H1 (cell line): Measurements from ENCODE around the gene FRAT2. TPM values are rescaled to one million over a fixed set of nuclear protein-coding genes. Genes with fewer than 3 reads are reported as not detected.

Source experiments
- CTCF ChIA-PET: fragments of 300-600 bp; sonication (Branson Sonifier 250); formaldehyde crosslinking; loops from one replicate; lab custom pipeline; 2021; ENCODE audit not compliant: partially characterized antibody; lab: Charles Lee
- POLR2A ChIA-PET: fragments of 300-600 bp; sonication (Branson Sonifier 250); formaldehyde crosslinking; loops from one replicate; lab custom pipeline; 2021; ENCODE audit warnings: inconsistent platforms; ENCODE audit not compliant: partially characterized antibody; lab: Charles Lee
- DNase-seq, 2 experiments: peaks; one replicate each; pipeline versions ENCODE4 v3.0.0 to v3.0.0-alpha.2; 2010 to 2022; ENCODE audit warnings: low spot score in 2 of 2, low read depth in 1 of 2, mixed read lengths in 1 of 2
- FAIRE-seq: peaks from 2 replicates; lab custom pipeline; 2011; peaks lifted over from hg19 to GRCh38; lab: Jason Lieb, UNC
- H2AFZ ChIP-seq: 2 replicates; pipeline ENCODE4 v1.8.1; 2012; ENCODE audit warnings: low read length, inconsistent platforms
- H2AK5ac ChIP-seq: 2 replicates; pipeline ENCODE4 v1.6.1; 2013; ENCODE audit warnings: low read depth, low read length
- H2BK120ac ChIP-seq: replicated peaks from 2 replicates; pipeline ENCODE3; 2013; ENCODE audit warnings: low read depth, low read length, inconsistent platforms
- H2BK12ac ChIP-seq: 2 replicates; pipeline ENCODE4 v1.6.1; 2013; ENCODE audit warnings: low read depth, low read length
- H2BK15ac ChIP-seq: 2 replicates; pipeline ENCODE4 v1.6.1; 2013; ENCODE audit warnings: low read length
- H2BK20ac ChIP-seq: 2 replicates; pipeline ENCODE4 v1.6.1; 2013; ENCODE audit warnings: low read length
- H2BK5ac ChIP-seq: 2 replicates; pipeline ENCODE4 v1.6.1; 2013; ENCODE audit warnings: low read depth, low read length
- H3K14ac ChIP-seq: 2 replicates; pipeline ENCODE4 v1.6.1; 2013; ENCODE audit warnings: inconsistent platforms; ENCODE audit not compliant: insufficient read length
- H3K18ac ChIP-seq: 2 replicates; pipeline ENCODE4 v1.6.1; 2013; ENCODE audit warnings: low read length; ENCODE audit errors: extremely low read depth
- H3K23ac ChIP-seq: 2 replicates; pipeline ENCODE4 v1.6.1; 2013; ENCODE audit warnings: inconsistent platforms; ENCODE audit not compliant: insufficient read length
- H3K23me2 ChIP-seq: 2 replicates; pipeline ENCODE4 v1.6.1; 2013; ENCODE audit warnings: low read depth, low read length
- H3K27ac ChIP-seq: 2 replicates; pipeline ENCODE4 v1.6.1; 2011; ENCODE audit warnings: low read depth, low read length, inconsistent platforms
- H3K27me3 ChIP-seq, 4 experiments: replicated peaks in 1 of 4; 1 replicate in 1 of 4; 2 replicates in 3 of 4; pipeline versions ENCODE4 v1.6.1 to v1.8.1; 2011 to 2013; ENCODE audit warnings: low read length in 3 of 4, mild to moderate bottlenecking in 3 of 4, inconsistent platforms in 2 of 4, mixed read lengths in 2 of 4, moderate library complexity in 1 of 4; ENCODE audit not compliant: control insufficient read depth in 3 of 4, insufficient read depth in 3 of 4; ENCODE audit errors: extremely low read depth in 1 of 4
- H3K36me3 ChIP-seq, 4 experiments: 2 replicates each; pipeline versions ENCODE4 v1.6.1 to v1.8.1; 2011 to 2013; ENCODE audit warnings: mild to moderate bottlenecking in 4 of 4, low read length in 3 of 4, moderate library complexity in 2 of 4, control low read depth in 1 of 4, inconsistent platforms in 1 of 4; ENCODE audit not compliant: insufficient read depth in 4 of 4, control insufficient read depth in 2 of 4
- H3K4ac ChIP-seq: replicated peaks from 2 replicates; pipeline ENCODE3; 2013; ENCODE audit warnings: low read length, low read depth, mixed read lengths, inconsistent platforms; ENCODE audit not compliant: insufficient read length
- H3K4me1 ChIP-seq, 4 experiments: replicated peaks in 1 of 4; 1 replicate in 1 of 4; 2 replicates in 3 of 4; pipeline versions ENCODE4 v1.6.1 to v1.8.1; 2011 to 2013; ENCODE audit warnings: low read length in 3 of 4, inconsistent platforms in 2 of 4, mixed read lengths in 1 of 4; ENCODE audit not compliant: insufficient read depth in 4 of 4, control insufficient read depth in 3 of 4
- H3K4me2 ChIP-seq, 2 experiments: 2 replicates each; pipeline versions ENCODE4 v1.6.1 to v1.8.1; 2011 to 2013; ENCODE audit warnings: low read depth in 2 of 2, low read length in 2 of 2, control low read depth in 1 of 2, inconsistent platforms in 1 of 2, mild to moderate bottlenecking in 1 of 2; ENCODE audit not compliant: insufficient read depth in 1 of 2
- H3K4me3 ChIP-seq, 4 experiments: fragments of 200-600, 300-600 bp in 1 of 4; sonication (generic), shearing (Covaris generic), sonication (Bioruptor Twin) in 1 of 4; 2 replicates each; pipeline versions ENCODE4 v1.5.1 to v1.8.1; 2011 to 2016; ENCODE audit warnings: low read length in 4 of 4, low read depth in 3 of 4, control low read depth in 2 of 4, inconsistent platforms in 2 of 4, mild to moderate bottlenecking in 2 of 4, mixed read lengths in 1 of 4, moderate library complexity in 1 of 4; ENCODE audit not compliant: insufficient read depth in 2 of 4; ENCODE audit errors: extremely low read depth in 1 of 4
- H3K56ac ChIP-seq: replicated peaks from 2 replicates; pipeline ENCODE3; 2013; ENCODE audit warnings: low read depth, mild to moderate bottlenecking, mixed read lengths, low read length, inconsistent platforms; ENCODE audit not compliant: insufficient read length
- H3K79me1 ChIP-seq: 2 replicates; pipeline ENCODE4 v1.6.1; 2013; ENCODE audit warnings: low read depth, low read length, control low read depth
- H3K79me2 ChIP-seq, 2 experiments: 2 replicates each; pipeline versions ENCODE4 v1.6.1 to v1.8.1; 2012 to 2013; ENCODE audit warnings: low read length in 2 of 2, mild to moderate bottlenecking in 2 of 2, inconsistent platforms in 1 of 2; ENCODE audit not compliant: insufficient read depth in 2 of 2, control insufficient read depth in 1 of 2
- H3K9ac ChIP-seq, 4 experiments: replicated peaks in 1 of 4; 1 replicate in 1 of 4; 2 replicates in 3 of 4; pipeline versions ENCODE4 v1.6.1 to v1.8.1; 2011 to 2013; ENCODE audit warnings: low read depth in 3 of 4, low read length in 3 of 4, control low read depth in 2 of 4, mild to moderate bottlenecking in 2 of 4, moderate library complexity in 2 of 4, inconsistent platforms in 1 of 4; ENCODE audit errors: extremely low read depth in 1 of 4
- H3K9me3 ChIP-seq, 2 experiments: 2 replicates each; pipeline versions ENCODE4 v1.6.1 to v1.8.1; 2012 to 2013; ENCODE audit warnings: mild to moderate bottlenecking in 2 of 2, moderate library complexity in 2 of 2, control low read depth in 1 of 2, inconsistent platforms in 1 of 2, low read depth in 1 of 2, low read length in 1 of 2, mixed read lengths in 1 of 2; ENCODE audit not compliant: insufficient read depth in 2 of 2
- H4K20me1 ChIP-seq, 2 experiments: replicated peaks in 1 of 2; 2 replicates each; pipeline versions ENCODE3 to v1.8.1; 2011 to 2013; ENCODE audit warnings: inconsistent platforms in 2 of 2, low read length in 2 of 2, mild to moderate bottlenecking in 1 of 2; ENCODE audit not compliant: insufficient read depth in 2 of 2, control insufficient read depth in 1 of 2
- H4K5ac ChIP-seq: 2 replicates; pipeline ENCODE4 v1.6.1; 2013; ENCODE audit warnings: low read length, low read depth, mixed read lengths, inconsistent platforms; ENCODE audit not compliant: insufficient read length
- H4K8ac ChIP-seq: 2 replicates; pipeline ENCODE4 v1.8.0; 2013; ENCODE audit warnings: mild to moderate bottlenecking, moderate library complexity, low read length, inconsistent platforms; ENCODE audit not compliant: insufficient read depth; ENCODE audit errors: extremely low read depth
- H4K91ac ChIP-seq: replicated peaks from 2 replicates; pipeline ENCODE3; 2013; ENCODE audit warnings: low read length, mixed read lengths, inconsistent platforms; ENCODE audit not compliant: insufficient read length
- CBX5 ChIP-seq: fragments of 300-800, 300-1000 bp; sonication (generic); IDR thresholded peaks from 2 replicates; pipeline ENCODE4 v1.7.1; 2016; ENCODE audit warnings: antibody characterized with exemption, low read length, low read depth
- CBX8 ChIP-seq: fragments of 300-800, 300-1000 bp; sonication (generic); IDR thresholded peaks from 2 replicates; pipeline ENCODE4 v1.7.1; 2016; ENCODE audit warnings: low read depth, low read length, borderline replicate concordance
- CHD1 ChIP-seq: IDR thresholded peaks from 2 replicates; pipeline ENCODE4 v1.6.1; 2012; ENCODE audit warnings: low read depth, low read length, improper control_type of control experiment
- CHD2 ChIP-seq: IDR thresholded peaks from 2 replicates; pipeline ENCODE4 v1.6.1; 2012; ENCODE audit warnings: low read length, improper control_type of control experiment
- CREB1 ChIP-seq: IDR thresholded peaks from 2 replicates; pipeline ENCODE4 v1.6.1; 2012; ENCODE audit warnings: inconsistent platforms
- CTBP2 ChIP-seq: IDR thresholded peaks from 2 replicates; pipeline ENCODE4 v1.7.0; 2011; ENCODE audit warnings: borderline replicate concordance, mild to moderate bottlenecking, moderate library complexity, mixed read lengths, low read length; ENCODE audit not compliant: insufficient read depth, insufficient read length
- EZH2 ChIP-seq: fragments of 200-600 bp; sonication (generic); IDR thresholded peaks from 2 replicates; pipeline ENCODE4 v1.7.1; 2012; ENCODE audit warnings: low read depth, mild to moderate bottlenecking, moderate library complexity, low read length, inconsistent platforms; ENCODE audit not compliant: severe bottlenecking
- JUND ChIP-seq: IDR thresholded peaks from 2 replicates; pipeline ENCODE4 v1.6.1; 2011; ENCODE audit warnings: mild to moderate bottlenecking, improper control_type of control experiment, low read length
- NRF1 ChIP-seq: IDR thresholded peaks from 2 replicates; pipeline ENCODE4 v1.6.1; 2011; ENCODE audit warnings: mild to moderate bottlenecking, low read depth, low read length, improper control_type of control experiment
- PHF8 ChIP-seq: fragments of 200-600 bp; sonication (generic); conservative IDR thresholded peaks from 2 replicates; pipeline ENCODE4 v1.7.1; 2012; ENCODE audit warnings: low read depth, mild to moderate bottlenecking, inconsistent platforms, low read length, moderate library complexity
- POU5F1 ChIP-seq: IDR thresholded peaks from 2 replicates; pipeline ENCODE4 v1.6.1; 2011; ENCODE audit warnings: low read depth, mild to moderate bottlenecking, low read length, moderate library complexity
- SIRT6 ChIP-seq: IDR thresholded peaks from one replicate; pipeline ENCODE4 v1.7.1; 2012; ENCODE audit warnings: low read length, inconsistent platforms
- WGBS, 2 experiments: shearing (Covaris generic) in 1 of 2; methylation state at CpG; one replicate each; pipeline versions ENCODE4 v1.1.6 to v1.1.7; 2013 to 2015; ENCODE audit warnings: low lambda C conversion rate in 2 of 2, mixed read lengths in 2 of 2, inconsistent platforms in 1 of 2, low coverage in 1 of 2, missing lambda C conversion rate in 1 of 2; ENCODE audit not compliant: insufficient replicate concordance in 2 of 2, insufficient coverage in 1 of 2, insufficient read length in 1 of 2; ENCODE audit errors: extremely low coverage in 1 of 2, missing lambda C conversion rate in 1 of 2; 5-methylcytosine and 5-hydroxymethylcytosine counted together
- polyA plus RNA-seq, 7 experiments: library from polyadenylated mRNA; depleted of rRNA in 3 of 7; stranded (reverse) in 5 of 7; unstranded in 2 of 7; fragments of >200 nt in 5 of 7; fragments of 200-250 nt in 2 of 7; gene quantifications; 1 replicate in 5 of 7; 2 replicates in 1 of 7; 4 replicates in 1 of 7; pipeline versions ENCODE4 v1.2.1 to v1.2.3, GENCODE V29; 2011 to 2013; ENCODE audit warnings: missing spikeins in 2 of 7, mixed read lengths in 2 of 7
- total RNA-seq: library from RNA; stranded (reverse); fragmentation: NEBNext Ultra II Directional; extraction: Animal tissue kit (Norgen Biotek cat#: 25700); gene quantifications from 2 replicates; pipeline ENCODE4 v1.2.1, GENCODE V29; 2021
- TF ChIP-seq, protein P1 (sequence below), 3 experiments: IDR thresholded peaks; 1 replicate in 2 of 3; 2 replicates in 1 of 3; pipeline versions ENCODE4 v1.5.1 to v1.6.1; 2011; ENCODE audit warnings: low read length in 3 of 3, mild to moderate bottlenecking in 3 of 3, inconsistent platforms in 2 of 3, low read depth in 1 of 3, moderate library complexity in 1 of 3; ENCODE audit not compliant: insufficient read depth in 1 of 3; ENCODE audit errors: control extremely low read depth in 1 of 3

FRAT2 gene
- total and polyA plus RNA-seq, 2 of the 8 experiments (the other 6 are each of a cell fraction or from before 2014, with no cell fraction given): 47.4 to 83.0 TPM

DNA sequence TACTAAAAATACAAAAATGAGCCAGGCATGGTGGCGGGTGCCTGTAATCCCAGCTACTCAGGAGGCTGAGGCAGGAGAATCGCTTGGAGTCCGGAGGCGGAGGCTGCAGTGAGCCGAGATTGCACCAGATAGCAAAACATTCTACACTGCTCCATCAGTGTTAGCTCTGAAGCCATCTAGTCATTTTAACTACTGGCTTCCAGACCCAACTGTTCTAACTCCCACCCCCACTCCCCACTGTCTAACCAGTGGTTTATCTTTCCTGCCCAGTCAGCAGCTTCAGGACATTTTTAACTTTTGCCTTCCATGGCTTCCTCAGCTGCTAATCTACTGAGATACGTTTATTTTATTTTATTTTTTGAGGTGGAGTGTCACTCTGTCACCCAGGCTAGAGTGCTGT is 21.6 kb downstream of the FRAT2 start:
- no peaks in the 10 kb centered on the region for H3K9me3 ChIP-seq
- no peak overlapping the region for H2BK120ac ChIP-seq
- no peak for TF ChIP-seq CHD1
- no peak for TF ChIP-seq CTBP2
- TF ChIP-seq SIRT6: no peak
- no peak for TF ChIP-seq NRF1
- no peak for TF ChIP-seq POU5F1
- TF ChIP-seq JUND: no peak
- no peak for TF ChIP-seq CHD2
- no peak for TF ChIP-seq CBX8
- TF ChIP-seq CREB1: no peak
- TF ChIP-seq CBX5: no peak
- no peak for TF ChIP-seq EZH2
- no peak for TF ChIP-seq PHF8
- TF ChIP-seq, protein P1, sequence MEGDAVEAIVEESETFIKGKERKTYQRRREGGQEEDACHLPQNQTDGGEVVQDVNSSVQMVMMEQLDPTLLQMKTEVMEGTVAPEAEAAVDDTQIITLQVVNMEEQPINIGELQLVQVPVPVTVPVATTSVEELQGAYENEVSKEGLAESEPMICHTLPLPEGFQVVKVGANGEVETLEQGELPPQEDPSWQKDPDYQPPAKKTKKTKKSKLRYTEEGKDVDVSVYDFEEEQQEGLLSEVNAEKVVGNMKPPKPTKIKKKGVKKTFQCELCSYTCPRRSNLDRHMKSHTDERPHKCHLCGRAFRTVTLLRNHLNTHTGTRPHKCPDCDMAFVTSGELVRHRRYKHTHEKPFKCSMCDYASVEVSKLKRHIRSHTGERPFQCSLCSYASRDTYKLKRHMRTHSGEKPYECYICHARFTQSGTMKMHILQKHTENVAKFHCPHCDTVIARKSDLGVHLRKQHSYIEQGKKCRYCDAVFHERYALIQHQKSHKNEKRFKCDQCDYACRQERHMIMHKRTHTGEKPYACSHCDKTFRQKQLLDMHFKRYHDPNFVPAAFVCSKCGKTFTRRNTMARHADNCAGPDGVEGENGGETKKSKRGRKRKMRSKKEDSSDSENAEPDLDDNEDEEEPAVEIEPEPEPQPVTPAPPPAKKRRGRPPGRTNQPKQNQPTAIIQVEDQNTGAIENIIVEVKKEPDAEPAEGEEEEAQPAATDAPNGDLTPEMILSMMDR (IDR thresholded peaks at IDR 0.05; ENCODE audit: control extremely low read depth in 1 of 3, insufficient read depth in 1 of 3, low read depth in 1 of 3, low read length in 3 of 3): no peak

More for the DNA sequence above, 21.6 kb downstream of the FRAT2 start:
- DNase-seq (no peak), FAIRE-seq (no peak)
- no peak overlapping the region for H3K56ac ChIP-seq
- H3K18ac ChIP-seq: no peak overlapping the region
- H2BK15ac ChIP-seq: no peak overlapping the region
- no peak overlapping the region for H2AK5ac ChIP-seq
- ChIA-PET CTCF (interaction anchor here (0.8 to 0.9 kb wide), 2 partner anchors 8 to 18 kb away, joined by 3 to 4 read pairs; no protein-coding TSS in a partner anchor), POLR2A (interaction anchor here (1.0 to 1.4 kb wide), 2 partner anchors 21 kb away, joined by 3 to 7 read pairs; partner anchors contain the start of gene ARHGAP19)
- H3K36me3 ChIP-seq: no peaks in the 10 kb centered on the region
- no peak overlapping the region for H3K4me3 ChIP-seq
- H3K79me1 ChIP-seq: no peaks in the 10 kb centered on the region
- H3K14ac ChIP-seq: no peak overlapping the region
- H3K4me2 ChIP-seq: no peak overlapping the region
- no peak overlapping the region for H3K4ac ChIP-seq
- H3K4me1 ChIP-seq: no peaks in the 10 kb centered on the region
- H3K23ac ChIP-seq: no peak overlapping the region
- H3K23me2 ChIP-seq: no peaks in the 10 kb centered on the region
- 95% methylated on average over 6 of the region's 6 CpGs; no CpG with 5 or more reads in 1 of the 2 experiments for WGBS, 2 experiments
- H2BK20ac ChIP-seq: no peak overlapping the region
- no peak overlapping the region for H4K8ac ChIP-seq
- H4K20me1 ChIP-seq: no peaks in the 10 kb centered on the region
- no peak overlapping the region for H4K5ac ChIP-seq
- H3K27ac ChIP-seq: no peak overlapping the region
- H4K91ac ChIP-seq: no peak overlapping the region
- no peaks in the 10 kb centered on the region for H3K79me2 ChIP-seq
- no peak overlapping the region for H3K9ac ChIP-seq
- H2BK12ac ChIP-seq: no peak overlapping the region
- no peaks in the 10 kb centered on the region; a peak in 3 of 7 replicates for H3K27me3 ChIP-seq
- H2AFZ ChIP-seq: no peak overlapping the region
- no peak overlapping the region for H2BK5ac ChIP-seq
